ENCODE measurements around the gene PLCB3.

- TF ChIP-seq POLR2A (IDR thresholded peaks at IDR 0.05) (no peak), EP300 (IDR thresholded peaks at IDR 0.05) (no peak)
These were observed 55.2 kb downstream of the PLCB3 start for GRCh38 chr11:64306563-64306875.

Measured in upper lobe of left lung (tissue), 4 donors.